HCT116 (cell line): ENCODE measurements around the gene ENOX1. TPM values are rescaled to one million over a fixed set of nuclear protein-coding genes. Genes with fewer than 3 reads are reported as not detected.

Source experiments
- ATAC-seq: fragments of 200-7000 bp; cut with Tn5 transposase; 2 replicates; pipeline ENCODE4 v1.9.1; 2020; ENCODE audit warnings: mild to moderate bottlenecking, moderate library complexity
- BruUV-seq: library from RNA; stranded (reverse); fragments of 400-500 nt; replicated peaks from 2 replicates; lab custom pipeline; 2021; lab: Mats Ljungman, UMichigan
- CTCF ChIA-PET: fragments of 300-600 bp; sonication (Branson Sonifier 250); formaldehyde crosslinking; loops from one replicate; lab custom pipeline; 2021; ENCODE audit warnings: antibody characterized with exemption; lab: Charles Lee
- POLR2A ChIA-PET: fragments of 300-600, 350-600 bp; sonication (Branson Sonifier 250); formaldehyde crosslinking; loops from one replicate; lab custom pipeline; 2021; ENCODE audit warnings: antibody characterized with exemption; lab: Charles Lee
- RAD21 ChIA-PET, 2 experiments: fragments of 300-600 bp; sonication (Branson Sonifier 250); formaldehyde crosslinking; loops; one replicate each; lab custom pipeline; 2023; ENCODE audit warnings: low total read pairs in 2 of 2; ENCODE audit not compliant: uncharacterized antibody in 2 of 2, unreplicated experiment in 2 of 2, low non-redundant PET in 1 of 2; lab: Charles Lee
- DNase-seq: peaks from one replicate; pipeline ENCODE4 v3.0.0-alpha.2; 2010; ENCODE audit warnings: low read depth, low spot score
- H2AFZ ChIP-seq: fragments of 200-600 bp; shearing (Covaris generic), sonication (generic); 2 replicates; pipeline ENCODE4 v1.6.1; 2017; ENCODE audit warnings: low read depth, mixed run types, mixed read lengths, antibody characterized with exemption, low read length; ENCODE audit not compliant: poor library complexity, severe bottlenecking
- H3K27ac ChIP-seq: 2 replicates; pipeline ENCODE4 v1.5.1; 2012; ENCODE audit warnings: low read depth, low read length
- H3K27me3 ChIP-seq: fragments of 200-600 bp; sonication (generic); 2 replicates; pipeline ENCODE4 v1.6.1; 2016; ENCODE audit warnings: mixed run types, low read length, mixed read lengths; ENCODE audit not compliant: insufficient read depth
- H3K36me3 ChIP-seq, 2 experiments: fragments of 200-500 bp in 1 of 2; fragments of 200-600 bp in 1 of 2; sonication (Bioruptor generic) in 1 of 2; sonication (generic) in 1 of 2; 2 replicates each; pipeline versions ENCODE4 v1.5.1 to v1.6.1; 2014 to 2016; ENCODE audit warnings: low read length in 2 of 2, inconsistent platforms in 1 of 2, mixed read lengths in 1 of 2, mixed run types in 1 of 2; ENCODE audit not compliant: insufficient read depth in 2 of 2, control insufficient read depth in 1 of 2
- H3K4me1 ChIP-seq, 2 experiments: fragments of 200-600 bp in 1 of 2; sonication (generic) in 1 of 2; 2 replicates each; pipeline versions ENCODE4 v1.5.1 to v1.6.1; 2012 to 2017; ENCODE audit warnings: low read length in 2 of 2, inconsistent platforms in 1 of 2, mild to moderate bottlenecking in 1 of 2, mixed read lengths in 1 of 2, mixed run types in 1 of 2, moderate library complexity in 1 of 2; ENCODE audit not compliant: insufficient read depth in 2 of 2, control insufficient read depth in 1 of 2
- H3K4me2 ChIP-seq: fragments of 200-600 bp; sonication (generic); 2 replicates; pipeline ENCODE4 v1.6.1; 2017; ENCODE audit warnings: mixed run types, low read length, mixed read lengths
- H3K4me3 ChIP-seq, 2 experiments: fragments of 200-600 bp in 1 of 2; sonication (generic) in 1 of 2; replicated peaks in 1 of 2; 2 replicates each; pipeline ENCODE4 v1.5.1; 2011 to 2016; ENCODE audit warnings: low read length in 2 of 2, control low read depth in 1 of 2, low read depth in 1 of 2, mild to moderate bottlenecking in 1 of 2, mixed read lengths in 1 of 2, mixed run types in 1 of 2
- H3K79me2 ChIP-seq: fragments of 200-600 bp; sonication (generic); 2 replicates; pipeline ENCODE4 v1.6.1; 2017; ENCODE audit warnings: mild to moderate bottlenecking, mixed run types, low read length, moderate library complexity, mixed read lengths; ENCODE audit not compliant: insufficient read depth
- H3K9ac ChIP-seq: fragments of 200-600 bp; sonication (generic); 2 replicates; pipeline ENCODE4 v1.6.1; 2016; ENCODE audit warnings: low read length, mixed read lengths
- H3K9me2 ChIP-seq: fragments of 200-600 bp; sonication (generic), shearing (Covaris generic); 2 replicates; pipeline ENCODE4 v1.6.1; 2017; ENCODE audit warnings: mixed run types, mild to moderate bottlenecking, moderate library complexity; ENCODE audit not compliant: insufficient read depth
- H3K9me3 ChIP-seq, 2 experiments: fragments of 200-500 bp in 1 of 2; fragments of 200-600 bp in 1 of 2; sonication (Bioruptor generic) in 1 of 2; sonication (generic) in 1 of 2; 2 replicates each; pipeline ENCODE4 v1.6.1; 2014 to 2017; ENCODE audit warnings: low read length in 2 of 2, mixed read lengths in 2 of 2, inconsistent platforms in 1 of 2, low read depth in 1 of 2, mild to moderate bottlenecking in 1 of 2, mixed run types in 1 of 2, moderate library complexity in 1 of 2; ENCODE audit not compliant: control insufficient read depth in 1 of 2, insufficient read depth in 1 of 2
- H4K20me1 ChIP-seq: fragments of 200-600 bp; sonication (generic), shearing (Covaris generic); 2 replicates; pipeline ENCODE4 v1.6.1; 2017; ENCODE audit warnings: mixed run types, mild to moderate bottlenecking, moderate library complexity; ENCODE audit not compliant: insufficient read depth
- ATF3 ChIP-seq: IDR thresholded peaks from 2 replicates; pipeline ENCODE4 v1.6.1; 2012
- CBX3 ChIP-seq: IDR thresholded peaks from 2 replicates; pipeline ENCODE4 v1.6.1; 2012; ENCODE audit warnings: low read depth
- EGR1 ChIP-seq: IDR thresholded peaks from 2 replicates; pipeline ENCODE4 v1.6.1; 2012; ENCODE audit warnings: low read depth
- ELF1 ChIP-seq: IDR thresholded peaks from 2 replicates; pipeline ENCODE4 v1.6.1; 2012; ENCODE audit warnings: low read depth, borderline replicate concordance
- EZH2 ChIP-seq: fragments of 200-600 bp; sonication (generic); IDR thresholded peaks from 2 replicates; pipeline ENCODE4 v1.6.1; 2017; ENCODE audit warnings: antibody characterized with exemption, mixed run types
- EZH2phosphoT487 ChIP-seq: fragments of 200-600 bp; IDR thresholded peaks from 2 replicates; pipeline ENCODE4 v1.6.1; 2018; ENCODE audit warnings: antibody characterized with exemption, borderline replicate concordance
- FOSL1 ChIP-seq: IDR thresholded peaks from 2 replicates; pipeline ENCODE4 v1.6.1; 2012; ENCODE audit warnings: low read depth
- JUND ChIP-seq: IDR thresholded peaks from 2 replicates; pipeline ENCODE4 v1.6.1; 2012
- MAX ChIP-seq: IDR thresholded peaks from 2 replicates; pipeline ENCODE4 v1.6.1; 2012
- POLR2A ChIP-seq: IDR thresholded peaks from 2 replicates; pipeline ENCODE4 v1.7.0; 2011; ENCODE audit warnings: borderline replicate concordance; ENCODE audit not compliant: insufficient read depth, insufficient read length; ENCODE audit errors: extremely low read depth
- RAD21 ChIP-seq: IDR thresholded peaks from 2 replicates; pipeline ENCODE4 v1.6.1; 2012; ENCODE audit warnings: low read depth, mild to moderate bottlenecking
- REST ChIP-seq: IDR thresholded peaks from 2 replicates; pipeline ENCODE4 v1.6.1; 2012; ENCODE audit warnings: low read depth
- SIN3A ChIP-seq: IDR thresholded peaks from 2 replicates; pipeline ENCODE4 v1.6.1; 2012; ENCODE audit warnings: low read depth
- SP1 ChIP-seq: IDR thresholded peaks from 2 replicates; pipeline ENCODE4 v1.6.1; 2012; ENCODE audit warnings: low read depth
- SRF ChIP-seq: IDR thresholded peaks from 2 replicates; pipeline ENCODE4 v1.6.1; 2012; ENCODE audit warnings: low read depth
- YY1 ChIP-seq: IDR thresholded peaks from 2 replicates; pipeline ENCODE4 v1.6.1; 2011; ENCODE audit warnings: low read length, low read depth, moderate library complexity, mild to moderate bottlenecking; ENCODE audit not compliant: insufficient replicate concordance; ENCODE audit errors: extremely low read depth
- intact Hi-C: fragments of 100-400 bp; cut with micrococcal nuclease; formaldehyde crosslinking; loops from 2 replicates; pipeline ENCODE4 v1.10.0; 2022
- total RNA-seq: library from RNA; stranded (reverse); gene quantifications from one replicate; pipeline ENCODE4 v1.2.1, GENCODE V29; 2021; ENCODE audit not compliant: unreplicated experiment

ENOX1 gene
- total RNA-seq, 1 experiment from 2014 or later, result 4.5 TPM

GRCh38 chr13:43687038-43687437 is 99.7 kb downstream of the ENOX1 start:
- H3K4me3 ChIP-seq, result no peak overlapping the region
- no peak overlapping the region for H3K27ac ChIP-seq
- H4K20me1 ChIP-seq, result no peaks in the 10 kb centered on the region
- no peak overlapping the region for H3K4me2 ChIP-seq
- CTCF ChIA-PET, result no interaction called here
- RAD21 ChIA-PET, result no interaction called here
- no peaks in the 10 kb centered on the region for H3K9me2 ChIP-seq
- intact Hi-C loops, result no loop called here
- H3K27me3 ChIP-seq, result no peaks in the 10 kb centered on the region
- ATAC-seq (no peak), DNase-seq (no peak)
- no peaks in the 10 kb centered on the region for H3K79me2 ChIP-seq
- no peaks in the 10 kb centered on the region for H3K9me3 ChIP-seq
- no peak overlapping the region for H3K9ac ChIP-seq
- H2AFZ ChIP-seq, result no peak overlapping the region
- H3K4me1 ChIP-seq, result no peaks in the 10 kb centered on the region; a peak in 1 of 4 replicates
- no peak for TF ChIP-seq SRF
- TF ChIP-seq SP1, result no peak
- TF ChIP-seq ATF3, result no peak
- POLR2A ChIA-PET, result no interaction called here
- no peaks in the 10 kb centered on the region for H3K36me3 ChIP-seq
- BruUV-seq, result no TSS peak

- no peaks in the 10 kb centered on the region; a peak in 1 of 4 replicates for H3K4me1 ChIP-seq
- ChIA-PET POLR2A (no interaction called here), CTCF (no interaction called here), RAD21 (no interaction called here)
- DNase-seq (no peak), ATAC-seq (no peak)
- intact Hi-C loops, result no loop called here
- H3K9me3 ChIP-seq, result no peaks in the 10 kb centered on the region
- no peaks in the 10 kb centered on the region for H3K36me3 ChIP-seq
- no peaks in the 10 kb centered on the region for H3K79me2 ChIP-seq
- no peaks in the 10 kb centered on the region for H4K20me1 ChIP-seq
- no peak overlapping the region for H3K4me2 ChIP-seq
- H3K9ac ChIP-seq, result no peak overlapping the region
- TF ChIP-seq YY1, result no peak
- no peak for TF ChIP-seq SP1
- TF ChIP-seq FOSL1, result no peak
- TF ChIP-seq EGR1, result no peak
- no peak for TF ChIP-seq SIN3A
- no peak for TF ChIP-seq ELF1
- TF ChIP-seq JUND, result no peak
- no peak for TF ChIP-seq REST
- no peak for TF ChIP-seq MAX
- TF ChIP-seq RAD21, result no peak
- TF ChIP-seq EZH2, result no peak
- TF ChIP-seq EZH2phosphoT487, result no peak
- TF ChIP-seq ATF3, result no peak
- no peak for TF ChIP-seq CBX3
- no peak for TF ChIP-seq POLR2A
- no peaks in the 10 kb centered on the region for H3K9me2 ChIP-seq
- H3K4me3 ChIP-seq, result no peak overlapping the region
- H3K27me3 ChIP-seq, result no peaks in the 10 kb centered on the region
- H3K27ac ChIP-seq, result no peak overlapping the region
- no TSS peak for BruUV-seq
- H2AFZ ChIP-seq, result no peak overlapping the region
Measured at GRCh38 chr13:43686557-43686956, 100.2 kb downstream of the ENOX1 start.
